ENCODE data around the gene MAPRE2.

MAPRE2 gene

DNA sequence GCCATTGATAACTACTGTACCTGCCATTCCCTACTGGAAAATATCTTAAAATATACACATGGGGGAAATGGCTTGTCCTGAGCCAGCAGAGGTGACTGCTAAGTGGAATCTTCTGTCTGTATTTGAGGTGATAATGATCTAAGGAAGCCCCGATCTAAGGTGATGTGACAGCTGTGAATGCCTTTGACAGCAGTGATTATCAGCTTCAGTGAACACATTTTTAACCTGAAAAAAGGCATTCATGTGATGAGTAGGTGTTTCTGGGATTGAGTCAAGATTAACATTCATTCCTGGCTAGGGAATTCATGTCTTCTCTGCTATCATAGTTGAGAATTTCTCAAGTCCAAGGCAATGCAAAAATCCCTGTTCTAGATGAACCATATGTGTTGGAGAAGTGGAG, 9.1 kb upstream of the MAPRE2 start:
- Histone ChIP-seq H3K27me3 (ENCODE audit: insufficient read depth, low read length) (no peaks in the 10 kb centered on the region), H3K4me3 (ENCODE audit: low read depth, low read length) (no peak overlapping the region), H3K27ac (ENCODE audit: low read depth, low read length) (no peak overlapping the region), H3K4me1 (ENCODE audit: control insufficient read depth, insufficient read depth, low read length, unreplicated experiment) (peaks cover 20% of the 10 kb centered on the region), H3K36me3 (ENCODE audit: insufficient read depth, low read length) (no peaks in the 10 kb centered on the region), H2AFZ (ENCODE audit: low read length, unreplicated experiment) (no peak overlapping the region), H3K79me2 (ENCODE audit: control insufficient read depth, insufficient read depth, low read length, unreplicated experiment) (no peaks in the 10 kb centered on the region)

DNA sequence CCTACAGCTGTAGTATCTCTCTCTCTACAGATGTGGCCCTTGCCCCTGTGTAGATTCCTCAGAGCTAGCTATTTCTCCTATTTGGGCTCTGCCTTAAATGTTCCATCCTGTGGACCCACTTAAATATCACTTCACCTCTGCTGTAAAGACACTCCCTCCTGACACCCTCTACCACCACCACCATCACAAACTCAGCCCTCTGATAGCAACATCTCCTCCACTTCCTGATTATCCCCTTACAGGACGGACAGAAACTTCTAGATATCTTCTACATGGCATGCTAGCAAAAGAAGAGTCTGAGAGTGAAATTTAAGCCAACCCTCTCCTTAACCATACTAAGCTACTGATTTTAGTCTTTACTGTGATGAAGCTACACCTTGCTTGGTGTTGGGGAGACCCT, 3.2 kb upstream of the MAPRE2 start:
- no peaks in the 10 kb centered on the region for H3K27me3 ChIP-seq (ENCODE audit: insufficient read depth, low read length)
- H3K4me1 ChIP-seq (ENCODE audit: control insufficient read depth, insufficient read depth, low read length, unreplicated experiment), result peaks cover 22% of the 10 kb centered on the region
- H3K36me3 ChIP-seq (ENCODE audit: insufficient read depth, low read length), result no peaks in the 10 kb centered on the region
- peaks cover 16% of the 10 kb centered on the region for H3K79me2 ChIP-seq (ENCODE audit: control insufficient read depth, insufficient read depth, low read length, unreplicated experiment)
- no peak overlapping the region for H3K4me3 ChIP-seq (ENCODE audit: low read depth, low read length)
- no peak overlapping the region for H2AFZ ChIP-seq (ENCODE audit: low read length, unreplicated experiment)
- no peak overlapping the region for H3K27ac ChIP-seq (ENCODE audit: low read depth, low read length)

GRCh38 chr18:35038881-35039491, 2.2 kb upstream of the MAPRE2 start:
- no peaks in the 10 kb centered on the region for H3K36me3 ChIP-seq (ENCODE audit: insufficient read depth, low read length)
- H3K79me2 ChIP-seq (ENCODE audit: control insufficient read depth, insufficient read depth, low read length, unreplicated experiment), result peaks cover 26% of the 10 kb centered on the region
- H2AFZ ChIP-seq (ENCODE audit: low read length, unreplicated experiment), result no peak overlapping the region
- H3K4me1 ChIP-seq (ENCODE audit: control insufficient read depth, insufficient read depth, low read length, unreplicated experiment), result peaks cover 30% of the 10 kb centered on the region
- H3K4me3 ChIP-seq (ENCODE audit: low read depth, low read length), result no peak overlapping the region
- H3K27ac ChIP-seq (ENCODE audit: low read depth, low read length), result peak overlapping the region; percentile 41; the same call in 1 of the 2 replicates
- H3K27me3 ChIP-seq (ENCODE audit: insufficient read depth, low read length), result no peaks in the 10 kb centered on the region

DNA sequence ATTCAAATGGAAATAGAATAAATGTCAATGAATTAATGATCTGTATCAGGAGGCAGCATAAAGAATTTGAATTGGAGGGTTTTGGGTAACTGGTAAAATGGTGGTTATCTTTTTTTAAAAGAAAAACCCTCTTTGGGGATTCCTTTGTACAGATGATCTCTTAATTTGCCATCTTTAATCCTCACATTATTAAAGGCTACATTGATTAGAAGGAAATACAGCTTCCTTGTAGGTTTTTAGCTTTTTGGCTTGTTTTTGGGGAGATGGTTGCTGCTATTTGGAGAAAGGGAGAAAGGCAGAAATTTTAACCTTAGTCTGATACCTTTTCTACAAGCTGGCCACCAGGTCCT, 600 bp upstream of the MAPRE2 start:
- no peaks in the 10 kb centered on the region for H3K36me3 ChIP-seq (ENCODE audit: insufficient read depth, low read length)
- peak overlapping the region; percentile 93 for H3K4me3 ChIP-seq (ENCODE audit: low read depth, low read length)
- H3K27me3 ChIP-seq (ENCODE audit: insufficient read depth, low read length), result no peaks in the 10 kb centered on the region
- peaks cover 41% of the 10 kb centered on the region for H3K4me1 ChIP-seq (ENCODE audit: control insufficient read depth, insufficient read depth, low read length, unreplicated experiment)
- H3K79me2 ChIP-seq (ENCODE audit: control insufficient read depth, insufficient read depth, low read length, unreplicated experiment), result peaks cover 39% of the 10 kb centered on the region
- peak overlapping the region; percentile 87 for H2AFZ ChIP-seq (ENCODE audit: low read length, unreplicated experiment)
- H3K27ac ChIP-seq (ENCODE audit: low read depth, low read length), result peak overlapping the region; percentile 50

DNA sequence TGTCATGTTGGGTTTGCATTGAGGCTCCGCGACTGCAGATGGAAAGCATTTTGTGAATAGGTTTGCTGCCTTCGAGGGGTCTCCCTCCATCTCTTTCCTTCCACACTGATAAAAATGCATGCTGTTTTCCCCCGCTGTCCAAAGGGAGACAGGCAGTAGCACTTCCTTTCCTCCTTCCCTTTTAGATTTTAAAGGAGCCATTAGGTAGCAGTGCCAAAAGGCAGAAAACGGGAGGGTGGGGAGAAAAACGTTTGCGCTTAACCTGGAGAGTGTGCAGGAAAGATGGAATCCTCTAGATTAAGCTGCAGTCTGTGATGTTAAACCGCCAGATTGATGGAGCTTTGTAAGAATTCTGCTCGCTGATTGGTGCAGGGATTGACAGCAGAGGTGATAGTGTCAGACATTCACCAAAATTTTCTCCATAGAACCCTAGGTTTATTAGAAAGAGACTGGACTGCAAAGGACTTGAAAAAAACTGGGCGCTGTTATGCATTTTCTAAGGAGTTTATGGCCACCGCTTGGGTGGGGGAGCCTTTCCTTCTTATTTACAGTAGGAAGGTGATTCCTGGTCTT, 688 bp downstream of the MAPRE2 start:
- peaks cover 52% of the 10 kb centered on the region for H3K79me2 ChIP-seq (ENCODE audit: control insufficient read depth, insufficient read depth, low read length, unreplicated experiment)
- peak overlapping the region; percentile 90 for H2AFZ ChIP-seq (ENCODE audit: low read length, unreplicated experiment)
- peak overlapping the region; percentile 39 for H3K27ac ChIP-seq (ENCODE audit: low read depth, low read length)
- peaks cover 52% of the 10 kb centered on the region for H3K4me1 ChIP-seq (ENCODE audit: control insufficient read depth, insufficient read depth, low read length, unreplicated experiment)
- peak overlapping the region; percentile 93 for H3K4me3 ChIP-seq (ENCODE audit: low read depth, low read length)
- H3K36me3 ChIP-seq (ENCODE audit: insufficient read depth, low read length), result no peaks in the 10 kb centered on the region
- H3K27me3 ChIP-seq (ENCODE audit: insufficient read depth, low read length), result no peaks in the 10 kb centered on the region

DNA sequence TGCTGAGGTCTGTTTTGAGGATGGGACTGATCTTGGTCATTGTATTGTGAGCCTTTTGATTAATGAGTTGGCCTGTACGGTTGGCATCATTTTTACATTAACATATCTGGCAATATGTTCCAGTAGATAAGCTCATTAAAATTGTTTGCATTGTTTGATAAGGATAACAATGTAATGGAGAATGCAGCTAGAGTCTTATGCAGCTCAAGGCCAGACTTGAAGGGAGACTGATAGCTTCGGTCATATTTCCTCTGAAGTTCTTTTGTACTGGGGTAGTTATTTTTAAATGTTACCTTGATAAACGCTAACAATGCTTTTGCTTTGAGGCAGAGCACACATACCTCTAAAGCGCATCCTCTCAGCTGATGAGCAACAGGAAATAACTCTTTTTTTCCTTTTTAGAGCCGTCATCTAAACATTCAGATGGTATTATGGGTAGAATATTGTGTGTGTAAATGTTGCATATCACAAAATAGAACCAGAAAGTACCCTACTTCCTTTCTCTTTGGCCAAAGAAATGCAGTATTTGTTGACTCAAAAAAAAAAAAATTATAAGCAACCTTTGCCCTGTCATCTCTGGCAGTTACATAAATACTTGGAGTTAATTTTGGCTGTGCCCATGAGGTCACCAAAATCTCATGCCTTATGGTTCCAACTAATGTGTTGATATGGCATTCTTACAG, 1.3 kb downstream of the MAPRE2 start:
- Histone ChIP-seq H3K79me2 (ENCODE audit: control insufficient read depth, insufficient read depth, low read length, unreplicated experiment) (peaks cover 57% of the 10 kb centered on the region), H3K4me1 (ENCODE audit: control insufficient read depth, insufficient read depth, low read length, unreplicated experiment) (peaks cover 55% of the 10 kb centered on the region), H3K27ac (ENCODE audit: low read depth, low read length) (peak overlapping the region; percentile 39)

GRCh38 chr18:35043207-35043606, 2.0 kb downstream of the MAPRE2 start:
- no peaks in the 10 kb centered on the region for H3K27me3 ChIP-seq (ENCODE audit: insufficient read depth, low read length)
- peak overlapping the region; percentile 93 for H3K4me3 ChIP-seq (ENCODE audit: low read depth, low read length)
- H3K27ac ChIP-seq (ENCODE audit: low read depth, low read length), result peak overlapping the region; percentile 39; the same call in 1 of the 2 replicates
- no peaks in the 10 kb centered on the region for H3K36me3 ChIP-seq (ENCODE audit: insufficient read depth, low read length)
- no peak overlapping the region for H2AFZ ChIP-seq (ENCODE audit: low read length, unreplicated experiment)
- H3K4me1 ChIP-seq (ENCODE audit: control insufficient read depth, insufficient read depth, low read length, unreplicated experiment), result peaks cover 55% of the 10 kb centered on the region
- peaks cover 63% of the 10 kb centered on the region for H3K79me2 ChIP-seq (ENCODE audit: control insufficient read depth, insufficient read depth, low read length, unreplicated experiment)

More for the DNA sequence above, 1.3 kb downstream of the MAPRE2 start:
- no peaks in the 10 kb centered on the region for H3K27me3 ChIP-seq (ENCODE audit: insufficient read depth, low read length)
- H3K36me3 ChIP-seq (ENCODE audit: insufficient read depth, low read length), result no peaks in the 10 kb centered on the region
- peak overlapping the region; percentile 31 for H2AFZ ChIP-seq (ENCODE audit: low read length, unreplicated experiment)
- peak overlapping the region; percentile 93 for H3K4me3 ChIP-seq (ENCODE audit: low read depth, low read length)

DNA sequence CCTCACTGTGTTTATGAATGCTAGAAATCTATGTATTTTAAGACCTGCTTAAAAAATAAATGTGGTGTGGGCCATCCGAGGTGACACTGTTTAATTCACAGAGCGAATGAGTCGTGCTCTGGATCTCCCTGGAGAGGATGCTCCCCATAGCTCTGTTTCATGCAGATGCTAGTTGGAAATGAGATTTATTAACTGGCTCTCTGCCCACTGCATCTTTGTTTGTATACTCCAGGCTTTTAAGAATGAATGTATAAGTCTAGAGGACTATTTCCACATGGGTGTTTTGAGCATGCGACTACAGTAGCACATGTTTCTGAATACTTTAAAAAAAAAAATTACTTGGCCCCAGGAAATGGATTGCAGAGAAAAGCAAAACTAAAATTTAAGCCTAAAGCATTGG, 3.9 kb downstream of the MAPRE2 start:
- Histone ChIP-seq H3K4me1 (ENCODE audit: control insufficient read depth, insufficient read depth, low read length, unreplicated experiment) (peaks cover 56% of the 10 kb centered on the region), H2AFZ (ENCODE audit: low read length, unreplicated experiment) (no peak overlapping the region), H3K27ac (ENCODE audit: low read depth, low read length) (peak overlapping the region; percentile 17; the same call in 1 of the 2 replicates), H3K79me2 (ENCODE audit: control insufficient read depth, insufficient read depth, low read length, unreplicated experiment) (peaks cover 74% of the 10 kb centered on the region), H3K27me3 (ENCODE audit: insufficient read depth, low read length) (no peaks in the 10 kb centered on the region), H3K36me3 (ENCODE audit: insufficient read depth, low read length) (no peaks in the 10 kb centered on the region), H3K4me3 (ENCODE audit: low read depth, low read length) (peak overlapping the region; percentile 64)

DNA sequence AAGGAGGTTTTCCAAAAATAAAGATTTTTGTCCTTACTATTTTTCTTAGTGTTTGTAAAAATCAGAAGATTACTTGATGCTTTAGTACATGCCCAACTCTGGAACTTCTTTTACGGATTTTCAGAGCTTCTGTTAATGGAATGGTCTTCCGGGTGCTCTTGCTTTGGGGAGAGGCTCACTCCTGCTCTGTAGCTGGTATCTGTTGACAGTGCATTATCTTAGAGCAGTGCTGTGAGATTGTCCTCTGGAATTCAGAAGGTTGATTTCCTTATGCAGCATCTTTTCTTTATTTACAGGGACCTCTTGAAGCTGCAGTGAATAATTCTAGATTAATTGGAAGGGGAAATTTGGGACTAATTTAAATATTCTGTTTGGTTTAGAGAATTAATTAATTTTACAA, 4.6 kb downstream of the MAPRE2 start:
- H3K79me2 ChIP-seq (ENCODE audit: control insufficient read depth, insufficient read depth, low read length, unreplicated experiment), result peaks cover 80% of the 10 kb centered on the region
- H3K4me3 ChIP-seq (ENCODE audit: low read depth, low read length), result peak overlapping the region; percentile 64
- no peaks in the 10 kb centered on the region for H3K27me3 ChIP-seq (ENCODE audit: insufficient read depth, low read length)
- no peaks in the 10 kb centered on the region for H3K36me3 ChIP-seq (ENCODE audit: insufficient read depth, low read length)
- H3K4me1 ChIP-seq (ENCODE audit: control insufficient read depth, insufficient read depth, low read length, unreplicated experiment), result peaks cover 56% of the 10 kb centered on the region
- H3K27ac ChIP-seq (ENCODE audit: low read depth, low read length), result peak overlapping the region; percentile 17; the same call in 1 of the 2 replicates
- no peak overlapping the region for H2AFZ ChIP-seq (ENCODE audit: low read length, unreplicated experiment)

GRCh38 chr18:35047697-35048292, 6.6 kb downstream of the MAPRE2 start:
- Histone ChIP-seq H3K36me3 (ENCODE audit: insufficient read depth, low read length) (no peaks in the 10 kb centered on the region), H3K27me3 (ENCODE audit: insufficient read depth, low read length) (no peaks in the 10 kb centered on the region), H3K4me1 (ENCODE audit: control insufficient read depth, insufficient read depth, low read length, unreplicated experiment) (peaks cover 69% of the 10 kb centered on the region), H3K27ac (ENCODE audit: low read depth, low read length) (no peak overlapping the region), H2AFZ (ENCODE audit: low read length, unreplicated experiment) (no peak overlapping the region), H3K79me2 (ENCODE audit: control insufficient read depth, insufficient read depth, low read length, unreplicated experiment) (peaks cover 84% of the 10 kb centered on the region), H3K4me3 (ENCODE audit: low read depth, low read length) (no peak overlapping the region)
